GM19467 (cell line): Measurements from ENCODE around the gene SEPTIN10.

Source experiments
- ATAC-seq: cut with Tn5 transposase; IDR thresholded peaks from one replicate; pipeline ENCODE4 v1.9.1; 2021; ENCODE audit warnings: mild to moderate bottlenecking, moderate library complexity; ENCODE audit not compliant: unreplicated experiment

SEPTIN10 gene

DNA sequence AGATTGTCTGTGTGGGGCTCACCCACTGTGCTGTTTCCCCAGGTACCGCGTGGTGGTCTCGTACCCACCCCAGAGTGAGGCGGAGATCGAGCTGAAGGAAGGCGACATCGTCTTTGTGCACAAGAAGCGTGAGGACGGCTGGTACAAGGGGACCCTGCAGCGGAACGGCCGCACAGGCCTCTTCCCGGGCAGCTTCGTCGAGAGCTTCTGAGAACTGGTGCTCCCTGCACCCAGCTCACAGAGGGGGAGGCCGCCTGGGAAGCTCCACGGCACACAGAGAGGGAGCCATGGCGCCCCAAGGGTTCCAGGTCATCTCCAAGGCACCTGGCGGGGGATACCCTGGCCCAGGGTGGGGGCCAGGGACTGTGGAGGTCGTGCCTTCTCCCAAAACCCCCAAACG, 112.3 kb downstream of the SEPTIN10 start:
- ATAC-seq = no peak

DNA sequence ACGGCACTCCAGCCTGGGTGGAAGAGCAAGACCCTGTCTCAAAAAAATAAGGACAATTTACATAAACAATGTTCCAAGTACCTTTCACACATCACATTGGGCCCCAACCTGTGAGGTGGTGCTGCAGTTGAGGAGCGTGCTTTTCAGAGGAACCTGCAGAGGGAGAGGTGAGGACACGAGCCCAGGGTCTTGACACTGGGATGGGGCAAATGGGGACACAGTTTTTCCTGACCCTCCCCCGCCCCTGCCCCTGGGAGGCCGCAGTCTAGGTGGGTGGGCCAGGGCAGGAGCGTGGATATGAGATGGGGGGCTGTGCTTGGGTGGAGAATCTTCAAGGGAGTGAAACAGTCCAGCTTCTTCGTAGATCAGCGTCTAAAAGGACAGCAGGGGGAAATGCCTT, 112.9 kb downstream of the SEPTIN10 start:
- no peak for ATAC-seq

DNA sequence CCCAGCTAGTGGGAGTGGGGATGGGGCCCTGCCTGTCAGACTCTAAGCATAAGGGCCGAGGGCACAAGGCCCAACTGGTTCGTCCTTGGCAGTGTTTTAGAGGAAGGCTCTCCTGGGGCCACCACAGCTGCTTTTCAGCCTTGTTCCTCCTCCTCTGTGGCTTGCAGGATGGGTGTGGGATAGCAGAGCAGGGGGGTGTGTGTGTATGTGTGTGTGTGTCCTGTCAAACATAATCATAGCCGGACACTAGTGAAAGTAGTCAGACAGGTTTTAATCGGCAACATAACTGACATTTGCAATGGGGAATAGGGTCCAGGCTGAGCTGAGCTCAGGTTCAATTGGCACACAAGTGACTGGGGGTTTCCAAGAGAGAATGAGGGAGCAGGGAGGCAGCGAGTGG, 114.2 kb downstream of the SEPTIN10 start:
- ATAC-seq = no peak

DNA sequence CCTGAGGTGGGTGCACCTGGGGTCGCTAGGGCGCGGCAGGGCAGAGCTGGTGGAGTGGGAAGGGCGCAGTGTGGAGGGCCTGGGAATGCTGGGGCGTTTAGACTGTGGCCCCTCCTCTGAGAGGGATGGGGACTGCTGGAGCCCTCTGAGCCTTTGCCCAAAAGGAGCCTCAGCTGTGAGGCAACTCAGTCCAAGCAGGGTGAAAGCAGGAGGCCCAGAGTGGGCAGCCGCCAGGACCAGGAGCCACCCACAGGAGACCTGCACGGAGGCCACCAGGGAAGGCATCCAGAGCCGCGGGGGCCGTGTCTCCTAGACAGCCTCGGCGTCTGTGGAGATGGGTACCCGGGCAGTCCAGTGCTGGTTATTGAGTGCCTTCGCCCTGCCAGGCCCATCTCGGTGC, 114.9 kb downstream of the SEPTIN10 start:
- ATAC-seq = no peak

DNA sequence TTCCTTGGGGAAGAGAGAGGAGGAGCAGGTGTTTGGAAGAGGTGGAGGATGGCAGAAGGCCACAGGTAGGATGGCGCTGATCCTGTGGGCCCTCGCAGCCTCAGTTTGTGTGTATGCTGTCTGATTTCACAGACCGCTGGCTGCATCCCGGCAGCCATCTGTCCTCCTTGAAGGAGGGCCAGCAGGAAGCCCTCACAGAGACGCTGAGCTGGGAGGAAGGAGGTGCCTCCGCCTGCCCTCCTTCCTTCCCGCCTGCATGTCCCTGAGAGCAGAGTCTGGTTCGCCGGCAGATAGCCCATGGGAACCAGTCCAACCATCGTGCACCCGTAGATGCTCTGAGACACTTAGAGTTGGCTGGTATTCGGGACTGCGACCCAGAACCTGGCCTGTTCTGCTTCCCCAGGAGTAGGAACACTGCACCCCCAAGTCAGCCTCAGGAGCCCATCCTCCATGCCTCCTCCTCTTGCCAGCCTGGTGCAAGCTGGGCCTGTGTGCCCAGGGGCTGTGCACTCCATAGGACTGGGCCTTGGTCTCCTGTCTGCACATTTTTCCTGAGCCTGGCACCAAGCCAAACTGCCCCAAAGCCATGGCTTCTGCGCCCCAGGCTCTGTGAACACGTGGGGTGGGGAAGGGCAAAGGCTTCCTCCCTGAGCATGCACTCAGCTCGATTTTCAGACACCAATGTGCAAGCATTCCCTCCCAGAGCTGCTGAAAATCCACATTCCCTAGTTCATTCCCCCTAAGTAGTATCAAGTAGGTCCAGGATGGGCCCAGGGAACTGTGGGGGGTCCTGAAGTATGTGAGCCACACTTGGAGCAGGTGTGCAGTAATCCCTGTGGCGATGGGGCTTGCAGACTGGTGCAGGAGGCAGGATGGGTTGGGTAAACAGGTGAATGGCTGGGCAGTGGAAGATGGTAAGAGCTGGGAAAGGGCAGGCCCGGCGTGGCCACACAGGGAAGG, 115.6 kb downstream of the SEPTIN10 start:
- ATAC-seq = no peak

DNA sequence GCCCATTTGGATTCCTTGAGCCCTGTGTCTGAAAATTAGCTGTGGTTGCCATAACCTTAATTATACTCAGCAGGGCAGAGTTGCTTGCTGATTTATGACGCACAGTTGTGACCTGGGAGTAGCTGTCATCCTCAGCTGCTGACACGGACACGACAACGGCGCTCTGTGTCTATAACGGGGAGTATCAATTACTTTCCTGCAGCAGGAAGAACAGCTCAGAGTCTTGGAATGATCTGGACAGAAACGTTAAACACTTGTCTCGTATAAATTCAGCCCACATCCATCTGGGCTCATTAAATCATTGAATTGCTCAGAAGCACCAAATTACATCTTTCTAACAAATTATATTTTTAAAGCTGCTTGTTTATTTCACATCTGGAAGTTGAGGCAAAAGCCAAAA, 116.3 kb downstream of the SEPTIN10 start:
- no peak for ATAC-seq

DNA sequence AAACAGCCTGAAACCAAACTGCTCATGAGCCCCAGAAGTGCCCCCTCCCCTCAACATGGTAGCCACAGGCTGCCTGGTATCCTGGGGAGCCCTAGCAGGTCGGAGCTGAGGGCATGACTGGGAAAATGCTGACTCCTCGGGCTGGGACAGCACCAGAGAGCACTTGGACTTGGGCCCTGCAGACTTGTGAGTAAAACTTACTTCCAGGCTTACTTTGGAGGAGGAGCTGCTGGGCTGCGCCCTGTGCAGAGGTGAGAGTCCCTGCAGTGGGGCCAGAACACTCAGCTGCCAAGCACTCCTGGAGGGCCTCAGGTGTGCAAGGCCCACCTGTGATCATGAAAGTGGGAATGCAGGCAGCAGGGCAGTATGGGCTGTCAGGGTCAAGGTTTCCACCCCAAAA, 119.4 kb downstream of the SEPTIN10 start:
- ATAC-seq = no peak

DNA sequence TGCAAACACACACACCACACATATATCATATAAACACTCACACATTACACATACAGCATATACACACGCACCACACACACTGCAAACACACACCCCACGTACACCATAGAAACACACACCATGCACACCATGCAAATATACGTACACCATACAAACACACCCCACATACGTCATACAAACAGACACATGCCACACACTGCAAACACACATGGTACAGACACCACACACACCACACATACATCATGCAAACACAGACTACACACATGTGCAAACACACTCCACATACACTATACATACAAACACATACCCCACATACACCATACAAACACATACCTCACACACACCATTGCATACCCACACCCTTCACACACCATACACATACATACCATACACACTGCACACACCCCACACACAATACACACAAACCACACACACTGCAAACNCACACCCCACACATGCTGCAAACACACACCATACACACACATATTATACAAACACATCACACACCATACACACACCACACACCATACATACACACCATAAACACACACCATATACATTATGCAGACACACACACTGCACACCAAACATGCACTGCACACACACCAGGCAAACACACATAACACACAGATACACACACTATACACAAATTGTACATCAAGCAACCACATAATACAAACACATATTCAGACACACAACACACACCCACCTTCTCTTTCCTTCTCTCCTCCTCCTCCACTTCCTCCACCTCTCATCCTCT, 120.4 kb downstream of the SEPTIN10 start:
- no peak for ATAC-seq
